K562 (cell line): ENCODE measurements around the gene USB1. TPM values are rescaled to one million over a fixed set of nuclear protein-coding genes. Genes with fewer than 3 reads are reported as not detected.
A peak's percentile ranks its signal among the peaks of the same experiment; 100 is the strongest.

ENCODE experiments used
- BCL6 ChIP-seq: fragments of 250-450 bp; sonication (Bioruptor Pico); IDR thresholded peaks from 2 replicates; pipeline ENCODE4 v1.4.0; 2020
- CREB5 ChIP-seq: fragments of 250-450 bp; sonication (Bioruptor Pico); IDR thresholded peaks from 2 replicates; pipeline ENCODE4 v1.5.0; 2020; ENCODE audit warnings: mild to moderate bottlenecking
- DNMT1 ChIP-seq: fragments of 450-650 bp; IDR thresholded peaks from 2 replicates; pipeline ENCODE4 v1.6.1; 2016; ENCODE audit warnings: antibody characterized with exemption, mild to moderate bottlenecking
- HDAC2 ChIP-seq: fragments of 450-650 bp; IDR thresholded peaks from 2 replicates; pipeline ENCODE4 v1.6.1; 2016; ENCODE audit warnings: mild to moderate bottlenecking
- HMG20B ChIP-seq: fragments of 250-450 bp; sonication (Bioruptor Pico); IDR thresholded peaks from 2 replicates; pipeline ENCODE4 v1.5.0; 2021; ENCODE audit warnings: mild to moderate bottlenecking
- NR4A1 ChIP-seq, 2 experiments: fragments of 250-450 bp in 1 of 2; fragments of 450-650 bp in 1 of 2; sonication (Bioruptor Pico) in 1 of 2; IDR thresholded peaks; 2 replicates each; pipeline versions ENCODE4 v1.4.0 to v1.6.1; 2016 to 2020; ENCODE audit warnings: mild to moderate bottlenecking in 2 of 2, missing compliant biosample characterization in 1 of 2, missing genetic modification characterization in 1 of 2, moderate library complexity in 1 of 2
- NRF1 ChIP-seq, 2 experiments: fragments of 450-650 bp; IDR thresholded peaks in 1 of 2; conservative IDR thresholded peaks in 1 of 2; 2 replicates each; pipeline ENCODE4 v1.6.1; 2014; ENCODE audit warnings: mild to moderate bottlenecking in 2 of 2
- PML ChIP-seq: IDR thresholded peaks from 2 replicates; pipeline ENCODE4 v1.6.1; 2012; ENCODE audit warnings: low read length, inconsistent platforms
- RNF219 ChIP-seq: fragments of 250-450 bp; sonication (Bioruptor Pico); IDR thresholded peaks from 2 replicates; pipeline ENCODE4 v1.5.0; 2022; ENCODE audit warnings: mild to moderate bottlenecking
- SETDB1 ChIP-seq: IDR thresholded peaks from one replicate; pipeline ENCODE4 v1.6.1; 2012; ENCODE audit warnings: low read length, control low read depth, inconsistent platforms
- SIN3A ChIP-seq, 2 experiments: fragments of 150-350 bp in 1 of 2; IDR thresholded peaks; 2 replicates each; pipeline ENCODE4 v1.6.1; 2011 to 2016; ENCODE audit warnings: borderline replicate concordance in 2 of 2, low read depth in 2 of 2, low read length in 2 of 2, mild to moderate bottlenecking in 2 of 2, moderate library complexity in 2 of 2; ENCODE audit not compliant: control insufficient read depth in 1 of 2
- SIN3B ChIP-seq: fragments of 450-650 bp; IDR thresholded peaks from 2 replicates; pipeline ENCODE4 v1.6.1; 2017; ENCODE audit warnings: low read depth, mild to moderate bottlenecking, moderate library complexity
- SMARCA5 ChIP-seq: fragments of 450-650 bp; IDR thresholded peaks from 2 replicates; pipeline ENCODE4 v1.6.1; 2016
- SRSF7 ChIP-seq: fragments of 200-400 bp; formaldehyde crosslinking; optimal IDR thresholded peaks from 2 replicates; pipeline ENCODE3; 2017; ENCODE audit warnings: mild to moderate bottlenecking, low read depth, low read length
- TAL1 ChIP-seq: fragments of 450-650 bp; IDR thresholded peaks from 2 replicates; pipeline ENCODE4 v1.6.1; 2016; ENCODE audit warnings: mild to moderate bottlenecking
- TCF7 ChIP-seq: sonication (generic); IDR thresholded peaks from 2 replicates; pipeline ENCODE4 v1.6.1; 2016; ENCODE audit warnings: antibody characterized with exemption, borderline replicate concordance
- TSC22D4 ChIP-seq: fragments of 450-650 bp; IDR thresholded peaks from 2 replicates; pipeline ENCODE4 v1.6.1; 2016; ENCODE audit warnings: missing genetic modification characterization, missing biosample characterization, control low read depth
- USF1 ChIP-seq: sonication (generic); formaldehyde crosslinking; IDR thresholded peaks from 2 replicates; pipeline ENCODE4 v1.9.0; 2022; ENCODE audit warnings: mild to moderate bottlenecking, missing genetic modification reagents
- ZMIZ1 ChIP-seq, 2 experiments: fragments of 150-350 bp in 1 of 2; IDR thresholded peaks; 2 replicates each; pipeline ENCODE4 v1.6.1; 2012 to 2016; ENCODE audit warnings: low read depth in 2 of 2, low read length in 2 of 2, mild to moderate bottlenecking in 1 of 2, moderate library complexity in 1 of 2
- ZNF324 ChIP-seq: fragments of 250-450 bp; sonication (Bioruptor Pico); IDR thresholded peaks from 2 replicates; pipeline ENCODE4 v1.4.0; 2020; ENCODE audit warnings: mild to moderate bottlenecking
- ZNF354B ChIP-seq: fragments of 250-450 bp; sonication (Bioruptor Pico); IDR thresholded peaks from 2 replicates; pipeline ENCODE4 v1.4.0; 2020
- ZNF511 ChIP-seq: sonication (generic); formaldehyde crosslinking; IDR thresholded peaks from 2 replicates; pipeline ENCODE4 v1.8.0; 2022; ENCODE audit warnings: mild to moderate bottlenecking, missing genetic modification reagents
- polyA plus RNA-seq, 8 experiments: library from polyadenylated mRNA; depleted of rRNA in 4 of 8; stranded (reverse) in 5 of 8; unstranded in 3 of 8; fragments of >200 nt; fragmentation: Nextera tagmentation in 2 of 8; fragmentation: Illumina TruSeq in 1 of 8; extraction: Ambion mirVana in 2 of 8; extraction: Trizol in 1 of 8; gene quantifications; 2 replicates each; pipeline versions ENCODE4 v1.2.1 to v1.2.3, GENCODE V29; 2011 to 2014; ENCODE audit warnings: inconsistent platforms in 1 of 8, missing spikeins in 1 of 8
- total RNA-seq, 7 experiments: library from RNA; depleted of rRNA in 6 of 7; stranded (reverse); fragments of >200 nt in 6 of 7; fragmentation: Illumina TruSeq in 2 of 7; extraction: Trizol in 2 of 7; gene quantifications; 2 replicates each; pipeline versions ENCODE4 v1.2.1 to v1.2.3, GENCODE V29; 2011 to 2021; ENCODE audit warnings: low replicate concordance in 1 of 7

USB1 gene
- total and polyA plus RNA-seq, 9 of the 15 experiments (the other 6 are each of a cell fraction or from before 2014, with no cell fraction given), result 11.6 to 73.6 (median 19.4) TPM

GRCh38 chr16:57976331-57976796 is 24.8 kb upstream of the USB1 start (continued):
- no peak for TF ChIP-seq TCF7
- TF ChIP-seq SMARCA5, result no peak
- TF ChIP-seq SRSF7, result no peak
- no peak for TF ChIP-seq CREB5 (CRISPR knock-in tag)
- TF ChIP-seq HDAC2, result peak; percentile 77
- TF ChIP-seq DNMT1, result no peak
- no peak for TF ChIP-seq USF1 (CRISPR knock-in tag)
- TF ChIP-seq PML, result peak; percentile 93
- TF ChIP-seq ZNF354B (CRISPR knock-in tag), result no peak
- peak; percentile 95 for TF ChIP-seq TAL1
- no peak for TF ChIP-seq TSC22D4 (tag)
- TF ChIP-seq BCL6 (CRISPR knock-in tag), result no peak
- no peak for TF ChIP-seq NR4A1 (CRISPR knock-in tag; IDR thresholded peaks at IDR 0.05)
- no peak for TF ChIP-seq NR4A1 (tag; IDR thresholded peaks at IDR 0.05)
- TF ChIP-seq NRF1 (conservative IDR thresholded peaks at IDR 0.05 in 1 of 2, IDR thresholded peaks at IDR 0.05 in 1 of 2), result peak in 1 of 2 experiments; percentile 51; a peak in 2 of 4 replicates
- TF ChIP-seq ZMIZ1 (IDR thresholded peaks at IDR 0.05; ENCODE audit: low read depth in 2 of 2, low read length in 2 of 2), result peak in 1 of 2 experiments; percentile 90; a peak in 2 of 4 replicates
- no peak for TF ChIP-seq SIN3A (IDR thresholded peaks at IDR 0.05; ENCODE audit: borderline replicate concordance in 2 of 2, control insufficient read depth in 1 of 2, low read depth in 2 of 2, low read length in 2 of 2)
- TF ChIP-seq ZNF511, result no peak
- no peak for TF ChIP-seq SIN3B
- TF ChIP-seq HMG20B (CRISPR knock-in tag), result no peak
- no peak for TF ChIP-seq SETDB1
- no peak for TF ChIP-seq ZNF324
- TF ChIP-seq RNF219 (CRISPR knock-in tag), result no peak
